ENCODE measurements around the gene CRBN. TPM values are rescaled to one million over a fixed set of nuclear protein-coding genes. Genes with fewer than 3 reads are reported as not detected.

The CRBN gene
- total RNA-seq, 2 donors from 2014 or later = 30.0 to 47.7 TPM

GRCh38 chr3:3101660-3102458 lies 77.6 kb downstream of the CRBN start:
- no peak overlapping the region for H3K27ac ChIP-seq
- H3K27me3 ChIP-seq = no peaks in the 10 kb centered on the region
- no peak overlapping the region for H3K4me3 ChIP-seq
- H3K9me3 ChIP-seq = no peaks in the 10 kb centered on the region
- H3K9ac ChIP-seq (ENCODE audit: low read depth in 2 of 2, low read length in 2 of 2) = no peak overlapping the region
- H3K4me1 ChIP-seq = no peaks in the 10 kb centered on the region
- no peak for DNase-seq
- no peak for TF ChIP-seq CTCF (IDR thresholded peaks at IDR 0.05)
- no peaks in the 10 kb centered on the region for H3K36me3 ChIP-seq
- intact Hi-C loops (cut with DNase I) = no loop called here

Other genes starting within 250 kb of the CRBN start
- gene IL5RA, start 69.3 kb downstream of the CRBN start, total RNA-seq = under 1 TPM; 0.15 to 0.21 TPM
- 10 to 100 TPM; 15.7 to 26.8 TPM for gene TRNT1, start 52.8 kb downstream of the CRBN start, total RNA-seq

Data from colonic mucosa (tissue), 4 donors.